OCI-LY3 (cell line): ENCODE measurements around the gene RING1.

ENCODE experiments used
- H2AFZ ChIP-seq: fragments of 200-600, 300-600 bp; shearing (Covaris generic); 2 replicates; pipeline ENCODE4 v1.6.0; 2014; ENCODE audit warnings: antibody characterized with exemption, low read depth, low read length
- H3K27ac ChIP-seq: fragments of 200-600, 300-600 bp; sonication (generic); 2 replicates; pipeline ENCODE4 v1.5.1; 2014; ENCODE audit warnings: mild to moderate bottlenecking, low read length, moderate library complexity, mixed read lengths
- H3K27me3 ChIP-seq: fragments of 200-600, 300-600 bp; sonication (generic); 2 replicates; pipeline ENCODE4 v1.6.1; 2014; ENCODE audit warnings: low read depth, low read length, mixed read lengths
- H3K36me3 ChIP-seq: fragments of 200-600, 300-600 bp; sonication (generic); replicated peaks from 2 replicates; pipeline ENCODE3; 2014; ENCODE audit warnings: low read depth, low read length, mixed read lengths
- H3K4me1 ChIP-seq: fragments of 300-600, 200-600 bp; sonication (generic); 2 replicates; pipeline ENCODE4 v1.6.1; 2014; ENCODE audit warnings: low read length, mixed read lengths
- H3K4me2 ChIP-seq: fragments of 200-600, 300-600 bp; sonication (generic); 2 replicates; pipeline ENCODE4 v1.6.1; 2014; ENCODE audit warnings: low read length, mixed read lengths
- H3K4me3 ChIP-seq: fragments of 300-600, 200-600 bp; sonication (generic); 2 replicates; pipeline ENCODE4 v1.5.1; 2014; ENCODE audit warnings: antibody characterized with exemption, mild to moderate bottlenecking, low read length, moderate library complexity
- H3K79me2 ChIP-seq: fragments of 300-600, 200-600 bp; shearing (Covaris generic); 2 replicates; pipeline ENCODE4 v1.6.1; 2014; ENCODE audit warnings: mild to moderate bottlenecking, low read length, mixed read lengths
- H3K9ac ChIP-seq: fragments of 300-600, 200-600 bp; shearing (Covaris generic); 2 replicates; pipeline ENCODE4 v1.6.0; 2014; ENCODE audit warnings: mild to moderate bottlenecking, low read length, moderate library complexity
- H3K9me3 ChIP-seq: fragments of 200-600, 300-600 bp; shearing (Covaris generic); 2 replicates; pipeline ENCODE4 v1.6.1; 2014; ENCODE audit warnings: low read length, mixed read lengths; ENCODE audit not compliant: insufficient read depth
- H4K20me1 ChIP-seq: fragments of 200-600, 300-600 bp; sonication (generic); 2 replicates; pipeline ENCODE4 v1.6.1; 2016; ENCODE audit warnings: low read length, mixed read lengths; ENCODE audit not compliant: insufficient read depth
- EZH2phosphoT487 ChIP-seq: fragments of 200-600 bp; shearing (Covaris generic); IDR thresholded peaks from 2 replicates; pipeline ENCODE4 v1.6.1; 2018; ENCODE audit warnings: antibody characterized with exemption, mixed run types, low read depth
- TF ChIP-seq, protein P1 (sequence below): fragments of 200-600, 300-600 bp; sonication (generic); IDR thresholded peaks from 2 replicates; pipeline ENCODE4 v1.5.1; 2014; ENCODE audit warnings: antibody characterized with exemption, low read length, low read depth

The RING1 gene

DNA sequence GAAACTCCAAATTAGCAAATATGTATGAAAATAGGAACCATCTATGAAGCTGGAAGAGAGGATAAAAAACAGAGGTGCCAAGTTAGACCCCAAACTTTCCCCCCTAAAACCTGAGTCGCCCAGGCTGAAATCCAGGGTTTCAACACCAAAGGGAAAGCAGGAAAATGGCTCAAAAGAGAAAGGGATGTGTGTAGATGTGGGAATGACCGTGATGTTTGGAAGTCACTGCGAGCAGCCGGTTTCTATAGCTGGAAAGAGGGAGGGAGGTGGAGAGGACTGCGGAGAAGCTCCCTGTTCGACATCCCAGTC is 4.5 kb downstream of the RING1 start:
- H3K27me3 ChIP-seq: 0 out of 2 replicates have a peak, but pooled peaks cover 4% of the 10 kb centered on the region
- H3K36me3 ChIP-seq: peaks cover 3% of the 10 kb centered on the region
- no peak for TF ChIP-seq EZH2phosphoT487
- TF ChIP-seq, protein P1, sequence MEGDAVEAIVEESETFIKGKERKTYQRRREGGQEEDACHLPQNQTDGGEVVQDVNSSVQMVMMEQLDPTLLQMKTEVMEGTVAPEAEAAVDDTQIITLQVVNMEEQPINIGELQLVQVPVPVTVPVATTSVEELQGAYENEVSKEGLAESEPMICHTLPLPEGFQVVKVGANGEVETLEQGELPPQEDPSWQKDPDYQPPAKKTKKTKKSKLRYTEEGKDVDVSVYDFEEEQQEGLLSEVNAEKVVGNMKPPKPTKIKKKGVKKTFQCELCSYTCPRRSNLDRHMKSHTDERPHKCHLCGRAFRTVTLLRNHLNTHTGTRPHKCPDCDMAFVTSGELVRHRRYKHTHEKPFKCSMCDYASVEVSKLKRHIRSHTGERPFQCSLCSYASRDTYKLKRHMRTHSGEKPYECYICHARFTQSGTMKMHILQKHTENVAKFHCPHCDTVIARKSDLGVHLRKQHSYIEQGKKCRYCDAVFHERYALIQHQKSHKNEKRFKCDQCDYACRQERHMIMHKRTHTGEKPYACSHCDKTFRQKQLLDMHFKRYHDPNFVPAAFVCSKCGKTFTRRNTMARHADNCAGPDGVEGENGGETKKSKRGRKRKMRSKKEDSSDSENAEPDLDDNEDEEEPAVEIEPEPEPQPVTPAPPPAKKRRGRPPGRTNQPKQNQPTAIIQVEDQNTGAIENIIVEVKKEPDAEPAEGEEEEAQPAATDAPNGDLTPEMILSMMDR: no peak
- H3K9ac ChIP-seq: peak overlapping the region; percentile 53; the same call in 1 of the 2 replicates
- H3K79me2 ChIP-seq: no peaks in the 10 kb centered on the region
- H2AFZ ChIP-seq: no peak overlapping the region
- no peak overlapping the region for H3K27ac ChIP-seq
- no peaks in the 10 kb centered on the region; the same call in 1 of the 2 replicates for H4K20me1 ChIP-seq
- H3K4me2 ChIP-seq: peak overlapping the region; percentile 86
- H3K9me3 ChIP-seq: no peaks in the 10 kb centered on the region
- peaks cover 19% of the 10 kb centered on the region for H3K4me1 ChIP-seq
- H3K4me3 ChIP-seq: peak overlapping the region; percentile 75

DNA sequence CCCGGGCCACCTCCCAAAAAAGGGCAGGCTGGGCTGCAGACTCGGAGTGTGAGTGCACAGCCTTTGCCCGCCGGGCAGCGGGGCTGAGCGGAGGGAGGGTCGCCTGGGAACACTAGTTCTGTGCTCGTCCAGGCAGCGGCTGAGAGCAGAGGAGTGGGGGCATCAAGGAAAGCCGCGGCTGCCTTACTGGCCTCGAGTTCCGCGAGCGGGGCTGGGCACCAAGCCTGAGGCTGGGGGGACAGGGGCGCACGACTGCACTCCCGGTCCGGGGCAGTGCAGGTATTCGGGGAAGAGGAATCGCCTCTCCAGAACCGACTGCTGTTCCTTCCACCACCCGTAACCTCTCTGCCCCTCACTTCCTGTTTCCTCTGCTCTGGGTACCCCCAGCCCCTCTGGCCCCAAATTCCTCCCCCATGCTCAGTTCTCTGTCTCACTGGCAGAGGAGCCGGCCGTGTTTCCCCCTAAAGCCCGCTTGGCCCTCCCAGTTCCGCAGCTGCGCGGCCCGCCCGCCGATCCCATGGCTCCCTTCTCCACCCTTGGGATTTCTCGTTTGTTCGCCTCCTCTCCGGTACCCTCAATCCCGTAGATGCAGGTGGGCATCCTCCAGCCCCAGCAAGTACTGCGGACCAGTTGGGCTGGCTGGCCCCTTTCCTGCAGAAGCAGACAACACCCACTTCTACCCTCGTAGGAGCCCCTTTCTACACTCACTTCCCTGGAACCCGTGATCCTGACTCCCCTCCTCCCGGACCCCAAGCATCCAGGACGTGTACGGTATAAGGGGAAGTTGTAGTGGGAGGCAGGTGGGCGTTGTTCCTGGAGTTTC is 5.1 kb downstream of the RING1 start:
- Histone ChIP-seq H3K27ac (no peak overlapping the region), H3K9ac (peak overlapping the region; percentile 53), H3K27me3 (0 out of 2 replicates have a peak, but pooled peaks cover 4% of the 10 kb centered on the region), H3K79me2 (no peaks in the 10 kb centered on the region), H3K4me1 (peaks cover 19% of the 10 kb centered on the region), H2AFZ (peak overlapping the region; percentile 58), H4K20me1 (no peaks in the 10 kb centered on the region; the same call in 1 of the 2 replicates), H3K4me3 (peak overlapping the region; percentile 75), H3K9me3 (no peaks in the 10 kb centered on the region), H3K36me3 (peaks cover 3% of the 10 kb centered on the region), H3K4me2 (peak overlapping the region; percentile 86)
- TF ChIP-seq, protein P1: no peak
- no peak for TF ChIP-seq EZH2phosphoT487

DNA sequence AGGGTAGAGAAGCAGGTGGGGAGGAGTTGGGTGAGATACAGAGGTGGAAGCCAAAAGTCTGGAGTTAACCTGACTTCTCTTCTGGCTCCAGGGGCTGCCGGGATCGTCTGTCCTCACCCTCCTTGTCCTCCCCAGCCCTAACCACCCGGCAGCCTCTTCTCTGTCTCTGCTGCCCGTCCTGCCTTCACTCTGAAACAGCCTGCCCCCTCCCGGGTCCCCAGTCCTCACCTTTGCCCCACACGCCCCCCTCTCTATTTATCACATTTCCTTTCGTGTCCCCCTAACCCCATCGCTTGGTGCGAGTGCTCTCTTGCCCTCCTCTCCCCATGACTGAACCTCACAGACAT is 5.7 kb downstream of the RING1 start:
- H2AFZ ChIP-seq: no peak overlapping the region
- no peaks in the 10 kb centered on the region; the same call in 1 of the 2 replicates for H4K20me1 ChIP-seq
- H3K9ac ChIP-seq: no peak overlapping the region
- H3K79me2 ChIP-seq: no peaks in the 10 kb centered on the region
- no peak overlapping the region for H3K27ac ChIP-seq
- peaks cover 17% of the 10 kb centered on the region for H3K4me1 ChIP-seq
- no peaks in the 10 kb centered on the region for H3K9me3 ChIP-seq
- H3K4me3 ChIP-seq: peak overlapping the region; percentile 75
- H3K4me2 ChIP-seq: peak overlapping the region; percentile 86
- H3K36me3 ChIP-seq: peaks cover 3% of the 10 kb centered on the region
- TF ChIP-seq EZH2phosphoT487: no peak
- TF ChIP-seq, protein P1: no peak
- H3K27me3 ChIP-seq: 0 out of 2 replicates have a peak, but pooled peaks cover 4% of the 10 kb centered on the region

GRCh38 chr6:33215271-33216116 is 7.2 kb downstream of the RING1 start:
- no peaks in the 10 kb centered on the region for H3K9me3 ChIP-seq
- no peak for TF ChIP-seq EZH2phosphoT487
- TF ChIP-seq, protein P1: no peak
- H3K9ac ChIP-seq: no peak overlapping the region
- no peak overlapping the region for H2AFZ ChIP-seq
- H3K79me2 ChIP-seq: no peaks in the 10 kb centered on the region
- no peak overlapping the region for H3K27ac ChIP-seq
- H3K4me2 ChIP-seq: no peak overlapping the region
- no peaks in the 10 kb centered on the region for H3K36me3 ChIP-seq
- H3K27me3 ChIP-seq: 0 out of 2 replicates have a peak, but pooled peaks cover 4% of the 10 kb centered on the region
- no peaks in the 10 kb centered on the region for H4K20me1 ChIP-seq
- H3K4me3 ChIP-seq: no peak overlapping the region
- H3K4me1 ChIP-seq: peaks cover 13% of the 10 kb centered on the region
